Esophagus muscularis mucosa (tissue), 4 donors: ENCODE measurements around the gene LRPPRC. TPM values are rescaled to one million over a fixed set of nuclear protein-coding genes. Genes with fewer than 3 reads are reported as not detected.
"Not testable (repeated sequence)": the region's sequence is repeated elsewhere in the genome, so short reads cannot be mapped to it uniquely, and the experiment has no call there.

ENCODE experiments used
- DNase-seq: peaks from one replicate; pipeline ENCODE4 v3.0.0-alpha.2; 2017; ENCODE audit errors: extremely low spot score
- H3K27ac ChIP-seq, 4 donors: fragments of 200-600 bp; sonication (generic); replicated peaks in 1 of 4; 1 replicate in 3 of 4; 2 replicates in 1 of 4; pipeline ENCODE4 v1.5.1; 2016 to 2019; ENCODE audit warnings: mild to moderate bottlenecking in 1 of 4
- H3K27me3 ChIP-seq, 4 donors: fragments of 200-600 bp; sonication (generic); one replicate each; pipeline versions ENCODE4 v1.5.1 to v1.6.0; 2016 to 2019
- H3K36me3 ChIP-seq, 4 donors: fragments of 200-600 bp; sonication (generic); one replicate each; pipeline ENCODE4 v1.5.1; 2016 to 2019
- H3K4me1 ChIP-seq, 4 donors: fragments of 200-600 bp; sonication (generic); one replicate each; pipeline ENCODE4 v1.5.1; 2016 to 2019
- H3K4me3 ChIP-seq, 4 donors: fragments of 200-600 bp; sonication (generic); 1 replicate in 2 of 4; 2 replicates in 2 of 4; pipeline ENCODE4 v1.5.1; 2016 to 2019; ENCODE audit warnings: mild to moderate bottlenecking in 4 of 4, moderate library complexity in 1 of 4
- H3K9me3 ChIP-seq, 4 donors: fragments of 200-600 bp; sonication (generic); 1 replicate in 3 of 4; 2 replicates in 1 of 4; pipeline ENCODE4 v1.5.1; 2016 to 2019
- CTCF ChIP-seq, 3 experiments: fragments of 200-600 bp in 2 of 3; fragments of 450-650 bp in 1 of 3; sonication (generic) in 2 of 3; IDR thresholded peaks; one replicate each; pipeline ENCODE4 v1.5.1; 2017 to 2019; ENCODE audit warnings: antibody characterized with exemption in 3 of 3, mild to moderate bottlenecking in 2 of 3, moderate library complexity in 1 of 3
- EP300 ChIP-seq: sonication (generic); formaldehyde crosslinking; IDR thresholded peaks from one replicate; pipeline ENCODE4 v1.6.1; 2017; ENCODE audit warnings: antibody characterized with exemption
- POLR2A ChIP-seq: fragments of 450-650 bp; IDR thresholded peaks from one replicate; pipeline ENCODE4 v1.6.1; 2017; ENCODE audit warnings: antibody characterized with exemption, moderate library complexity, mild to moderate bottlenecking, low read depth
- POLR2AphosphoS5 ChIP-seq, 2 donors: sonication (generic); formaldehyde crosslinking; IDR thresholded peaks; one replicate each; pipeline ENCODE4 v1.6.1; 2017; ENCODE audit warnings: antibody characterized with exemption in 2 of 2
- WGBS: methylation state at CpG from one replicate; pipeline ENCODE4 v1.1.5; 2018; 5-methylcytosine and 5-hydroxymethylcytosine counted together
- intact Hi-C: fragments of 100-400 bp; cut with DNase I; formaldehyde crosslinking; loops from one replicate; pipeline ENCODE4 v1.15.1; 2023
- total RNA-seq, 4 donors: library from RNA; depleted of rRNA; stranded (reverse); fragments of >200 nt; gene quantifications; one replicate each; pipeline versions ENCODE4 v1.1.0 to v1.2.1, GENCODE V29; 2016

Gene LRPPRC
- total RNA-seq, 4 donors from 2014 or later: 38.4 to 44.6 (median 43.0) TPM

- Histone ChIP-seq H3K27me3 (no peaks in the 10 kb centered on the region), H3K4me3 (no peak overlapping the region), H3K4me1 (no peaks in the 10 kb centered on the region), H3K36me3 (peaks cover 10 to 58% (median 45%) of the 10 kb centered on the region in 4 donors), H3K27ac (no peak overlapping the region), H3K9me3 (no peaks in the 10 kb centered on the region)
- TF ChIP-seq POLR2AphosphoS5 (IDR thresholded peaks at IDR 0.05): no peak
- TF ChIP-seq POLR2A: no peak
- no peak for TF ChIP-seq EP300
- TF ChIP-seq CTCF (IDR thresholded peaks at IDR 0.05): no peak
- intact Hi-C loops: no loop called here
- WGBS: 89% methylated on average over 4 of the region's 4 CpGs
- DNase-seq: no peak
Observed at GRCh38 chr2:43927442-43927841, 68.3 kb downstream of the LRPPRC start.

- no peak for TF ChIP-seq EP300
- TF ChIP-seq POLR2AphosphoS5 (IDR thresholded peaks at IDR 0.05): no peak
- TF ChIP-seq CTCF (IDR thresholded peaks at IDR 0.05): no peak
- TF ChIP-seq POLR2A: no peak
- Histone ChIP-seq H3K4me3 (no peak overlapping the region), H3K9me3 (no peaks in the 10 kb centered on the region), H3K27me3 (no peaks in the 10 kb centered on the region), H3K4me1 (peaks cover 0 to 6% (median 6%) of the 10 kb centered on the region in 4 donors), H3K27ac (no peak overlapping the region), H3K36me3 (peaks cover 8 to 53% (median 38%) of the 10 kb centered on the region in 4 donors)
- DNase-seq: no peak
- 97% methylated on average over 4 of the region's 4 CpGs for WGBS
- intact Hi-C loops: no loop called here
Observed at GRCh38 chr2:43925431-43925830, 70.4 kb downstream of the LRPPRC start.

- TF ChIP-seq POLR2A (no peak), EP300 (no peak), CTCF (IDR thresholded peaks at IDR 0.05) (no peak), POLR2AphosphoS5 (IDR thresholded peaks at IDR 0.05) (no peak)
- Histone ChIP-seq H3K9me3 (no peaks in the 10 kb centered on the region), H3K27ac (no peak overlapping the region), H3K4me3 (no peak overlapping the region), H3K36me3 (peaks cover 8 to 48% (median 34%) of the 10 kb centered on the region in 4 donors), H3K27me3 (no peaks in the 10 kb centered on the region), H3K4me1 (peaks cover 0 to 6% (median 6%) of the 10 kb centered on the region in 4 donors)
- intact Hi-C loops: no loop called here
- WGBS: 95% methylated on average over 2 of the region's 2 CpGs
- no peak for DNase-seq
Observed at GRCh38 chr2:43924463-43924862, 71.3 kb downstream of the LRPPRC start.

- intact Hi-C loops, H3K9me3 ChIP-seq, H3K27me3 ChIP-seq, DNase-seq, H3K4me3 ChIP-seq, H3K4me1 ChIP-seq, H3K27ac ChIP-seq: not testable (repeated sequence)
- 92% methylated on average over 8 of the region's 8 CpGs for WGBS
- H3K36me3 ChIP-seq: peaks cover 9 to 72% (median 45%) of the 10 kb centered on the region in 4 donors
Observed at GRCh38 chr2:43911136-43911790, 84.5 kb downstream of the LRPPRC start.

- DNase-seq: no peak
- no peak overlapping the region for H3K4me3 ChIP-seq
- no peaks in the 10 kb centered on the region for H3K4me1 ChIP-seq
- H3K9me3 ChIP-seq: no peaks in the 10 kb centered on the region
- WGBS: 84% methylated on average over 6 of the region's 6 CpGs
- intact Hi-C loops: no loop called here
- H3K36me3 ChIP-seq: peaks cover 7 to 71% (median 28%) of the 10 kb centered on the region in 4 donors
- TF ChIP-seq POLR2A (no peak), CTCF (IDR thresholded peaks at IDR 0.05) (no peak), POLR2AphosphoS5 (IDR thresholded peaks at IDR 0.05) (no peak), EP300 (no peak)
- no peaks in the 10 kb centered on the region for H3K27me3 ChIP-seq
- no peak overlapping the region for H3K27ac ChIP-seq
Observed at GRCh38 chr2:43906448-43907109, 89.2 kb downstream of the LRPPRC start.
